ENCODE results near the gene SAPCD1.
A peak's percentile ranks its signal among the peaks of the same experiment; 100 is the strongest.
"Not testable (repeated sequence)": the region's sequence is repeated elsewhere in the genome, so short reads cannot be mapped to it uniquely, and the experiment has no call there.

SAPCD1 gene

DNA sequence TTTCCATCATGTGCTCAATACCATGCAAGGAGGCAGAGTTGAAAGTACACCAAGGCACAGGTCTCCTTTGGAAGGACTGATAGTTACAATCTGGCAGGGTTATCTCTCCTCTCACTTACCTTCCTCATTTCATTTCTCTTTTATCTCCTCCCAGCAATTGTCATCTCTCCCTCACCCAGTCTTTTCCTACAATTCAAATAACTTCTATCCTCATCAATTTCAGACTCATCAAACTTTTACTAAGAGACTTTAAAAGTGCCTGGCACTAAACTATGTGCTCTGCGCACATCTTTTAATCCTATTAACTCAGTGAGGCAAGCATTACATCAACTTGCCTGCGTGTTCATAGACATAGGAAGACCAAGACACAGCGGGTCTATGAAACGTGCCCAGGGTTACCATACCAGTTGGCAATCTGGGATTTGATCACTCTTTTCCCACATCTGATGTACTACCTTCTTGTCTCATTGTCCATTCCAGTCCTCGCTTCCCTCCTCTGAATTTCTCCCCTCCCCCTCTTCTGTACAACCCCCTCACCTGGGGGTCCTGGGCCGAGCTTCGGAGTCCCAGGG is 31.9 kb downstream of the SAPCD1 start:
- DNase-seq = peak; percentile 55
- in situ Hi-C loops (cut with MboI; ENCODE audit: low pct_unique_long_range_greater_than_20kb, low sequenced_read_pairs) = no loop called here

DNA sequence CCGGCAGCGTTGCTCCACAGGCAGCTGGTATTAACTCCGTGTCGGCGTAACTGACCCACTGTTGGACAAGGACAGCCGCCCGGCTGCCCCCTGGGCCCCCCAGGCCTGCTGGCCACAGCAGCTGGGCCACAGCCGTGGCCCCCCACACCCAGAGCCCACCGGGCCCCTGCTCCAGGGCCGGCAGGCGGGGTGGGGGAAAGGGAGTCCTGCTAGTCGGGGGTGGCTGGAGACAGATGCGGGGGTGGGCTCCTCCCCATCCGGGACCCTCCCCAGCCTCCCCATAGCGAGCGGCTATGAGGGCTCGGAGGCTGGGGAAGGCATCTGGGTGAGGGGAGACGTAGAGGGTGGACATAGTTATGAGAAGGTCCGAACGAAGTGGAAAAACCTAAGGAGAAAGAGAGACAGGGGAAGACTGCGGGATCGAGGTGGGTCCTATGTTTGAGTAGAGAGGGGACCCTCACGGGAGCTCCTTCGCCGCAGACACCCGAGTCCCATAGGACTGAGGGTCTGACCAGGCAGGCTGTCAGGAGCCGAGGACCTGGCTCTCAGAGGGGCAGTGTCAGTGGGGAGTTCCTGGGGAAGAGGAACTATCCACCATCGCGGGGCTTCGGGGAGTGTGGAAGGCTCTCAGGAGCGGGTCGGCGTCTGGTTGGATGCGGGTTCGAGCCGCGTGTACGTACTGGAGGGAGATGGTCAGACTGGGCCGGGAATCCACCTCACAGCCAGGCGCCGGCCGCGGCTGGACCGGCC is 32.6 kb downstream of the SAPCD1 start:
- in situ Hi-C loops (cut with MboI; ENCODE audit: low pct_unique_long_range_greater_than_20kb, low sequenced_read_pairs) = no loop called here
- DNase-seq = peak; percentile 75

DNA sequence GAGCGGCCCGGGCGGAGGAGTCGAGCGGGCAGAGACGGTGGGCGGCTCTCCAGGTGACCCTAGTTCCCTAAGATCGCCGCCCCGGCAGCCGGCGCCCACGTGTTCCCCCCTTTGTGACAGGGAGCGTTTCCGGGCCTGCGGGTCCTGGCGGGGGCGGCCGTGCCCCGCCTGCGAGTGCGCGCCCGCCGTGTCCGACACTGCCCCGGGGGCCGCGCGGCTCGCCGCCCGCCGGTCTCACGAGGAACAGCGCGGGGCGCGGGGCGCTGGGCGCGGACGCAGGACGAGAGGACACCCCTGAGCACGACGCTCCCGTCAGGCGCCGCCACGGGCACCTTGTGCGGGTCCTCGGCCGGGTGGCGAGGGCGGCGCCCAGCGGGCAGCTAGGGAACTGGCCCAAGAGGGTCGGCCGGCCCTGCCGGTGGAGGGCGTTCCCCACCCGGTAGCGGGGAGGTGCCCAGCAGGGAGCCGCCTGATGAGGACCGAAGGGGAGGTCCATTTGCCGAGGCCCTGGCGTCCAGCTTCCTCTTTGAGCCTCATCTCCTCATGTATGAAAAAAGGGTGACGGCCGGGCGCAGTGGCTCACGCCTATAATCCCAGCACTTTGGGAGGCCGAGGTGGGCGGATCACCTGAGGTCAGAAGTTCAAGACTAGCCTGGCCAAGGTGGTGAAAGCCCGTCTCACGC is 33.3 kb downstream of the SAPCD1 start, which contains the start of gene VARS1:
VARS1 (minus strand) TSS at position 137 of the 683 bp plus-strand sequence. CDS start 535 bp downstream, outside the sequence.
- peak; percentile 91 for DNase-seq
- in situ Hi-C loops (cut with MboI; ENCODE audit: low pct_unique_long_range_greater_than_20kb, low sequenced_read_pairs) = no loop called here

DNA sequence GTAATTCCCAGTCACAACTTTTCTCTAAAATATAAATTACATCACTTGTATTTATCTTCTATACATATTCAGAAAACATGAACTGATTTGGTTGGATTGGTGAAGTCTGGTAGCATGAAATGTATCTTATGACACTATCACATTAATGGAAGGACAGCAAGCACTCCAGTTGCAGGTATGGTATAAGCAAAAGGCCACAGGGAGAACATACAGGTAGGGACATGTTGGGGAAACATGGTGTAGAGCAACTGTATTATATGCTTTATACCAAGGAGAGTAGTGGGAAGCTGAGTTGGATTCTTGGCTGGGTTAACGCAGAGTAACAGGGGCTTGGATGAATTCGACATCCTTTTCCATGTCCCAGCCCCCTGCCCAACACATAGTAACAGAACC is 34.5 kb downstream of the SAPCD1 start:
- in situ Hi-C loops (cut with MboI; ENCODE audit: low pct_unique_long_range_greater_than_20kb, low sequenced_read_pairs) = no loop called here
- no peak for DNase-seq

DNA sequence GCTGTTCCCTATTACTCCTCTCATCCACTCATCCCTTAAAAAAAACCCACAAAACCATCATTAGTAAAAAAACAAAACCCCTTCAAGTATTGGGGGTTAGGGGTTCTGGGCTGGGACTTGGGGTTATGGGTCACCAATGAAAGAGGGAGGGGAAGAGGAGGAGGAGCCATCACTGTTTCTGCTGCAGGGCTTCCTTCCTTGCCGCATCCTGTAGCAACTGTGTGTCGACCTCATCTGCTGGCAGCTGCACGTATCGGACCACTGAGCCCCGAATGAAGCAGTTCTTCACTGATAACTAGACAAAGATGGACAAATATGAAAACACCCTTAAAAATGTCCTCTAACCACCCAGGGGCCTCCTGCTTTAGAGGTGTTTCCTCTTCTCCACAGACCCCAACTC is 35.1 kb downstream of the SAPCD1 start:
- DNase-seq = no peak
- in situ Hi-C loops (cut with MboI; ENCODE audit: low pct_unique_long_range_greater_than_20kb, low sequenced_read_pairs) = no loop called here

DNA sequence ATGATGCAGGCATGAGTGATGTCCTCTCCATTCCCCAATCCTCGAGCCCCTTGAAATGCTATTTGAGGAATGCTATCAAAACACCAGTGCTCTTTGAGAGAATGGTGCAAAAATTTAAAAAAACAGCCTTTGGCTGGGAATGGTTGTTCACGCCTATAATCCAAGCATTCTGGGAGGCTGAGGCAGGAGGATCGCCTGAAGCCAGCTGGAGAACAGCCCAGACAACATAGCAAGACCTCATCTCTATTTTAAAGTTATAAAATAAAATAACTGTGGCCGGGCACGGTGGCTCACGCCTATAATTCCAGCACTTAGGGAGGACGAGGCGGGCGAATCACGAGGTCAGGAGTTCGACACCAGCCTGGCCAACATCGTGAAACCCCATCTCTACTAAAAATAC is 37.3 kb downstream of the SAPCD1 start:
- in situ Hi-C loops (cut with MboI; ENCODE audit: low pct_unique_long_range_greater_than_20kb, low sequenced_read_pairs) = no loop called here
- DNase-seq = no peak

DNA sequence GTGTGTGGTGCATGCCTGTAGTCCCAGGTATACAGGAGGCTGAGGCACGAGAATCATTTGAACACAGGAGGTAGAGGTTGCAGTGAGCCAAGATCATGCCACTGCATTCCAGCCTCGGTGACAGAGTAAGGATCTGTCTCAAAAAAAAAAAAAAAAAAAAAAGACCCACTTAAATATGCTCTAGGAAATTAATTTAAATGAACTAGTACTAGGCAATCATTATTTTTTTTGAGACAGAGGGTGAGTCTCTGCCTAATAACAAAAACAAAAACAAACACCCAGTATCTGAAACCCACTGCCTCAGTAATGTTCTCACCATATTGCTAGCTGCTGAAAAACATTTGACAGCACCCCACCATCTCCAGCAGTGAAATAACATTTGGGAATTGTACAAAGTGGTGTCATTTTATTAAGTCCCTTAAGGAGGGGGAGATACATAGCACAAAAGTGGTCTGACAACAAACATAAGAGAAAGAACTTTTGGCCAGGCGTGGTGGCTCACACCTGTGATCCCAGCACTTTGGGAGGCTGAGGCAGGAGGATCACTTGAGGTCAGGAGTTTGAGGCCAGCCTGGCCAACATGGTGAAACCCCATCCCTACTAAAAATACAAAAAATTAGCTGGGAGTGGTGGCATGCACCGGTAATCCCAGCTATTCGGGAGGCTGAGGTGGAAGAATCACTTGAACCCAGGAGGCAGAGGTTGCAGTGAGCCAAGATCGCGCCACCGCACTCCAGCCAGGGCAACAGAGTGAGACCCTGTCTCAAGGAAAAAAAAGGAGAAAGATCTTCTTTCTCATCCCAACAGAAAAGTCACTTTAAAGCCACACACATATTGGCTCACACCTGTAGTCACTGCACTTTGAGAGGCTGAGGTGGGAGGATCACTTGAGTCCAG is 38.8 kb downstream of the SAPCD1 start:
- DNase-seq; in situ Hi-C loops (cut with MboI; ENCODE audit: low pct_unique_long_range_greater_than_20kb, low sequenced_read_pairs): not testable (repeated sequence)

DNA sequence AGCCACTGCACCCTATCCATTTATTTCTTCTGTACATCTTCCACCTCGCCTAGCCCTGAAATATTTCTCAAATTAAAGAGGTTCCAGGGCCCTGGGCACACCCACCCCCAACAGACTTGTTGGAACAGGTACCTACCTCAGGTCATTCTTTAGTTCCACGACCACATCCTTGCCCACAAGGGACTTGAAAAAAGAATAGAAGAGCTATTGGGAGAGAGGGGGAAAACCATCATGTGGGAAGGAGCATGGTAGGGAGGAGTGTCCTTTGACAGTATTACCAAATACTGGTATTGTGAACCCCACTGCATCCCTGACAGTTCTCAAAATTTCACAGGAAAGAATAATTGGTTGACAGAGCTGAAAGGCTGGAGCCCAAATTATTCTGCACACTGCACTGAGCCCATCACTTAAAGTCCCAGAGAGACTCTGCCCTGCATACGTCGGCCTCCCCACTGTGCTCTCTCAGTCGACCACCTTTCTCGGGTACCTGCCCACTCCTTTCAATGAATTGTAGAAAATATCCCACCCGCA is 43.5 kb downstream of the SAPCD1 start:
- in situ Hi-C loops (cut with MboI; ENCODE audit: low pct_unique_long_range_greater_than_20kb, low sequenced_read_pairs) = no loop called here

DNA sequence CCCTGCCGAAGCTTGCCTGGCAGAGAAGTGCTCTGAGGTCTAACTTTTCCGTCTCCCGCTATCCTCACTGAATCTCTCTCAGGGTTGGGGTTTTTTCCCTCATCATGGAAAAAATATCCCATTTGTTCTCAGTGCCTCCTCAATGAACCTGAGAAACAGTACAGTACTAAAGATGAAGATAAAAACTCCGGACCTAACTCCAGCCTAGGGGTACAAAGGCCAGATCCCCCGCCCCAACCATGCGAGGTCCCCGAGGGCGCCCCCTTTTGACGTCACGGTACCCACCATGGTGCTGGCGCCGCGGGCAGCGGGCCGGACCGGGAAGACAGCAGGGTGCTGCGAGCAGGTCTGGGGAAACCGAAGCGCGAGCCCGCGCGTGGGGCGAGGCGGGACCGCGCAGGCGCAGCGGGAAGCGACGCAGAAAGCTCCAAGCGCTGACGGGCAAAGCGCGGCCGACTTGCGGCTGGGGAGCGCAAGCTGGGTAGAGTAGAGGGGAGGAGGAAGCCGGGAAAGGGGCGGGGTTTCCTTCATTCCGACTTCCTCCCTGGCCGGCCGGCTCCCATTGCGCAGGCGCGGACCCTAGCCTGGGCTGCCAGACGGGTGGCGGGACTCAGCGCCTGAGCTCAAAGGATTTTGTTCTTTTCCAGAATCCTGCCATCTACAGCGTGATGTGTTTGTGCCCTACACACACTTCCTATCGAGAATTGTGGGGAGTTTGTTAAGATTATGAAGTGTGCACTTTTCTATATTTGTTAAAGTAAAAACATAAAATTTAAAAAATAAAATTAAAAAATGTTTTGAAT is 44.2 kb downstream of the SAPCD1 start, which contains the start of gene LSM2:
LSM2 (minus strand) TSS at position 497 of the 803 bp plus-strand sequence; CDS start at position 288, 209 bp downstream.
- peak; percentile 99 for DNase-seq
- in situ Hi-C loops (cut with MboI; ENCODE audit: low pct_unique_long_range_greater_than_20kb, low sequenced_read_pairs) = no loop called here

More for the DNA sequence above, 43.5 kb downstream of the SAPCD1 start:
- no peak for DNase-seq

DNA sequence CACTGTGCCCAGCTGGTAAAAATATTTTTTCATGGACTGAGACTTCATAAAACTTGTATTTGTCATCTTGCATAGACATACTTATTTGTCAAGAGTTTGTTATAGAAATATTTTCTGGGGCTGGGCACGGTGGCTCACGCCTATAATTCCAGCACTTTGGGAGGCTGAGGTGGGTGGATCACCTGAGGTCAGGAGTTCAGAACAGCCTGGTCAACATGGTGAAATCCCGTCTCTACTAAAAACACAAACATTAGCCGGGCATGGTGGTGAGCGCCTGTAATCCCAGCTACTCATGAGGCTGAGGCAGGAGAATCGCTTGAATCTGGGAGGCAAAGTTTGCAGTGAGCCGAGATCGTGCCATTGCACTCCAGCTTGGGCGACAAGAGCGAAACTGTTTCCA is 46.1 kb downstream of the SAPCD1 start:
- in situ Hi-C loops (cut with MboI; ENCODE audit: low pct_unique_long_range_greater_than_20kb, low sequenced_read_pairs) = not testable (repeated sequence)

DNA sequence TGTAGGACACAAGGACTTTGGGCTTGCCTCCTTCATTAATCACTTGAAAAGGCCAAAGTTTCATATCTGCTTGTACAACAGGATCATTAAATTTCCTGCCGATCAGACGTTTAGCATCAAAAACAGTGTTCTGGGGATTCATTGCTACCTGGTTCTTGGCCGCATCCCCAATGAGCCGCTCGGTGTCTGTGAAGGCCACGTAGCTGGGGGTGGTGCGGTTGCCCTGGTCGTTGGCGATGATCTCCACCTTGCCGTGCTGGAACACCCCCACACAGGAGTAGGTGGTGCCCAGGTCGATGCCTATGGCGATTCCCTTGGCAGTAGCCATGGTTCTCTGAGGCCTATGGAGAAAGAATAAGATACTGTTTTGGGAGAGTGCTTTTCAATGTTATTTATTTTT is 49.2 kb downstream of the SAPCD1 start:
- no peak for DNase-seq
- in situ Hi-C loops (cut with MboI; ENCODE audit: low pct_unique_long_range_greater_than_20kb, low sequenced_read_pairs) = no loop called here

More for the DNA sequence above, 46.1 kb downstream of the SAPCD1 start:
- DNase-seq = not testable (repeated sequence)

DNA sequence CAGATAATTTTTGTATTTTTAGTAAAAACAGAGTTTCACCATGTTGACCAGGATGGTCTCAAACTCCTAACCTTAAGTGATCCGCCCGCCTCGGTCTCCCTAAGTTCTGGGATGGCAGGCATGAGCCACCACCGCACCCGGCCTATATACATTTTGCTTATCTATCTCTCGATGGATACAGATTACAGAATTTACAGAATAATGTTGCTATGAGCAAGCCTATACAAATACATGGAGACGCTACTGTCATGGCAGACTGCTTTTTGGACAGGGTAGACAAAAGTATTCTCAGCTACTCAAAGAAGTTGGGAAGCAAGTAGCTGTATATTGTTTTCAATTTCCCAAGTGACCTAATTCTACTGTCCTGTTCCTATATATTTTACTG is 51.0 kb downstream of the SAPCD1 start:
- no peak for DNase-seq
- in situ Hi-C loops (cut with MboI; ENCODE audit: low pct_unique_long_range_greater_than_20kb, low sequenced_read_pairs) = no loop called here
